ENCODE data around the gene GOLGA5. TPM values are rescaled to one million over a fixed set of nuclear protein-coding genes. Genes with fewer than 3 reads are reported as not detected.

Gene GOLGA5
- total RNA-seq, 4 donors from 2014 or later: 27.0 to 34.8 (median 33.8) TPM

DNA sequence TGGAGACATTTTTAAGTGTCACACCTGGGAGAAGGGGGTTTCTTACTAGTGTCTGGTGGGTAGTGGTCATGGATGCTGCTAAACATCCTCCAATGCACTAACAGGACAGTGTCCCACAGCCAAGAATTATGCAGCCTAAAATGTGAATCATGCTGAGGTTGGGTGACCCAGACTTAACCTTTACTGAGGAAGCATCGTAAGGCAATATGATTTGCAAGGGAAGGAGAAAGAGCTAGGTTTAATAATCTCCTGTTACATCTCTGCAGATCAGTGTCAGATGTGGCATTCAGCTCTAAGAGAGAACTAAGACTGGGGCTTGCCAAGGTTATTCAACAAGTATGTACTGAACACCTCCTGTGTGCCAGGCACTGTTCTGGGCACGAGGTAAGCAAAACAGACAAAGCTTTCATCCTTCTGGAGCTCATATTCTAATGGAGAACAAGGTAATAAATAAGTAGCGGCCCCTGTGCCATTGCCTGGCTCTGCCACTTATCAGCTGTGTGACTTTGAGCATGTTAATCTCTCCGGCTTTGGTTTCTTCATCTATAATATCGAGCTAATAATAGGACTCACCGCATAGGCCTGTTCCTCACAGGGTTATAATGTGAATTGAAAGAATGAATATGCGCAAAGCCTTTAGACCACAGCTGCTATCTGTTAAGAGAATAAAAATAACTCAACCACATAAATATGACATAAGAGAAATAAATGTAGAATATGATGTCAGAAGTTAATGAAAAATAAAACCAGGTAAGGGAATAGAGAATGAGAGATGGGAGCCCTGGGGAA lies 13.5 kb upstream of the GOLGA5 start:
- ATAC-seq: no peak
- in situ Hi-C loops (cut with MboI; ENCODE audit: low sequenced_read_pairs in 4 of 4): loop anchor here (5.0 to 25.0 kb wide), 3 partner anchors 63 to 668 kb away; partner anchors contain the start of genes ATXN3 (in 1 of the 4), CPSF2 (in 1 of the 4) and NDUFB1 (in 1 of the 4)

DNA sequence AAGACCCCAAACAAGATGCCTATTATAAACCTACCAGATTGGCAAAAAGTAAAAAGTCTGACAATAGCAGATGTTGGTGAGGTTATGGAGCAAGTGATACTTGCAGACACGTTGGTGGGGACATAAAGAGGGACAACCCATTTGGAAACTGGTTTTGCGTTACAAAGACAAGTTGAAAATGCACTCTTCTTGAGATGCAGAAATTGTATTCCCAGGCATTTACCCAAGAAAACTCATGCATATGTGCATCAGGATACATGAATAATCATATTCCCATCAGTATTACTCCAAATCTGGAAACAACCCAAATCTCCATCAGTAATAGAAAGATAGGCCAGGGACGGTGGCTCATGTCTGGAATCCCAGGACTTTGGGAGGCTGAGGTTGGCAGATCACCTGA lies 12.8 kb upstream of the GOLGA5 start:
- peaks cover 0 to 12% of the 10 kb centered on the region in 2 donors for H3K4me1 ChIP-seq
- DNase-seq: no peak
- H3K9me3 ChIP-seq: no peaks in the 10 kb centered on the region
- H3K4me3 ChIP-seq: no peak overlapping the region
- no peaks in the 10 kb centered on the region for H3K36me3 ChIP-seq
- TF ChIP-seq, protein P1, sequence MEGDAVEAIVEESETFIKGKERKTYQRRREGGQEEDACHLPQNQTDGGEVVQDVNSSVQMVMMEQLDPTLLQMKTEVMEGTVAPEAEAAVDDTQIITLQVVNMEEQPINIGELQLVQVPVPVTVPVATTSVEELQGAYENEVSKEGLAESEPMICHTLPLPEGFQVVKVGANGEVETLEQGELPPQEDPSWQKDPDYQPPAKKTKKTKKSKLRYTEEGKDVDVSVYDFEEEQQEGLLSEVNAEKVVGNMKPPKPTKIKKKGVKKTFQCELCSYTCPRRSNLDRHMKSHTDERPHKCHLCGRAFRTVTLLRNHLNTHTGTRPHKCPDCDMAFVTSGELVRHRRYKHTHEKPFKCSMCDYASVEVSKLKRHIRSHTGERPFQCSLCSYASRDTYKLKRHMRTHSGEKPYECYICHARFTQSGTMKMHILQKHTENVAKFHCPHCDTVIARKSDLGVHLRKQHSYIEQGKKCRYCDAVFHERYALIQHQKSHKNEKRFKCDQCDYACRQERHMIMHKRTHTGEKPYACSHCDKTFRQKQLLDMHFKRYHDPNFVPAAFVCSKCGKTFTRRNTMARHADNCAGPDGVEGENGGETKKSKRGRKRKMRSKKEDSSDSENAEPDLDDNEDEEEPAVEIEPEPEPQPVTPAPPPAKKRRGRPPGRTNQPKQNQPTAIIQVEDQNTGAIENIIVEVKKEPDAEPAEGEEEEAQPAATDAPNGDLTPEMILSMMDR (IDR thresholded peaks at IDR 0.05 in 4 of 5, conservative IDR thresholded peaks at IDR 0.05 in 1 of 5): no peak
- no peak for TF ChIP-seq POLR2A (IDR thresholded peaks at IDR 0.05)
- in situ Hi-C loops (cut with MboI; ENCODE audit: low sequenced_read_pairs in 4 of 4): loop anchor here (5.0 to 25.0 kb wide), 3 partner anchors 64 to 669 kb away; partner anchors contain the start of genes ATXN3 (in 1 of the 4), CPSF2 (in 1 of the 4) and NDUFB1 (in 1 of the 4)
- no peak for ATAC-seq
- H3K27ac ChIP-seq: no peak overlapping the region
- no peaks in the 10 kb centered on the region for H3K27me3 ChIP-seq
- intact Hi-C loops (cut with DNase I; ENCODE audit: low total_unique reads): no loop called here

More for the DNA sequence above, 13.5 kb upstream of the GOLGA5 start:
- no peak for DNase-seq
- TF ChIP-seq, protein P1 (IDR thresholded peaks at IDR 0.05 in 4 of 5, conservative IDR thresholded peaks at IDR 0.05 in 1 of 5): no peak
- intact Hi-C loops (cut with DNase I; ENCODE audit: low total_unique reads): no loop called here
- H3K27me3 ChIP-seq: no peaks in the 10 kb centered on the region
- H3K9me3 ChIP-seq: no peaks in the 10 kb centered on the region
- no peak overlapping the region for H3K4me3 ChIP-seq
- no peaks in the 10 kb centered on the region for H3K36me3 ChIP-seq
- H3K27ac ChIP-seq: no peak overlapping the region
- H3K4me1 ChIP-seq: peaks cover 0 to 12% of the 10 kb centered on the region in 2 donors

DNA sequence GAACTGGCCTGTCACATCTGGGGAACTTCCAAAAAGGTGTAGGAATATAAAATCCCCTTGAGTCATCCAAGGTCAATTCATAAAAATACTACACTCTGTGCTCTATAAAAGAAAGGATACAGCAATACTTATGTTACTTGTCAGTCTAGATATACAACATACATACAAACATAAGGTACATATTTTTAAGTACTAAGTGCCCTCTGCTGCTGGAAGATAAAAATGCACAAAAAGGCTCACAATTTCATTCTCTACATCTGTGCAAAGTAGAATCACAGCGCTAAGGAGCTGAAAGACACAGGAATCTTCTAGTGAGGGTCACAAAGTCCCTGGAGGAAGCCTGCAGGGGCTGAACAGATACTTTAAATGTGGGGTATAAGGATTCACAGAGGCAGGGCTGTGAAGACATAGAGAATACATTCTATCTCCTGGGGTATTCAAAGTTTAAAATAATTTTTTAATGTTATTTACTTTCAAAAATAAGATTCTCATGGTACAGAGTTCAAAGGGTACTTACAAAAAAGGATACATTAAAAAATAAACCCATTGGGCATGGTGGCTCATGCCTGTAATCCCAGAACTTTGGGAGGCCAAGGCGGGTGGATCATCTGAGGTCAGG lies 10.2 kb upstream of the GOLGA5 start:
- intact Hi-C loops (cut with DNase I; ENCODE audit: low total_unique reads): loop anchor here (1.0 kb wide), 1 partner anchor 70 kb away; no protein-coding TSS in a partner anchor
- TF ChIP-seq, protein P1 (IDR thresholded peaks at IDR 0.05 in 4 of 5, conservative IDR thresholded peaks at IDR 0.05 in 1 of 5): peak; percentile 18 to 54 (median 50)
- no peak for TF ChIP-seq POLR2A (IDR thresholded peaks at IDR 0.05)
- in situ Hi-C loops (cut with MboI; ENCODE audit: low sequenced_read_pairs in 4 of 4): loop anchor here (5.0 to 25.0 kb wide), 3 partner anchors 67 to 672 kb away; partner anchors contain the start of genes ATXN3 (in 1 of the 4), CPSF2 (in 1 of the 4) and NDUFB1 (in 1 of the 4)
- DNase-seq: no peak
- Histone ChIP-seq H3K4me1 (peaks cover 0 to 12% of the 10 kb centered on the region in 2 donors), H3K27ac (no peak overlapping the region), H3K9me3 (peaks cover 0 to 4% (median 0%) of the 10 kb centered on the region in 3 donors), H3K4me3 (no peak overlapping the region), H3K27me3 (no peaks in the 10 kb centered on the region), H3K36me3 (no peaks in the 10 kb centered on the region)
- ATAC-seq: peak; percentile 52 to 81

DNA sequence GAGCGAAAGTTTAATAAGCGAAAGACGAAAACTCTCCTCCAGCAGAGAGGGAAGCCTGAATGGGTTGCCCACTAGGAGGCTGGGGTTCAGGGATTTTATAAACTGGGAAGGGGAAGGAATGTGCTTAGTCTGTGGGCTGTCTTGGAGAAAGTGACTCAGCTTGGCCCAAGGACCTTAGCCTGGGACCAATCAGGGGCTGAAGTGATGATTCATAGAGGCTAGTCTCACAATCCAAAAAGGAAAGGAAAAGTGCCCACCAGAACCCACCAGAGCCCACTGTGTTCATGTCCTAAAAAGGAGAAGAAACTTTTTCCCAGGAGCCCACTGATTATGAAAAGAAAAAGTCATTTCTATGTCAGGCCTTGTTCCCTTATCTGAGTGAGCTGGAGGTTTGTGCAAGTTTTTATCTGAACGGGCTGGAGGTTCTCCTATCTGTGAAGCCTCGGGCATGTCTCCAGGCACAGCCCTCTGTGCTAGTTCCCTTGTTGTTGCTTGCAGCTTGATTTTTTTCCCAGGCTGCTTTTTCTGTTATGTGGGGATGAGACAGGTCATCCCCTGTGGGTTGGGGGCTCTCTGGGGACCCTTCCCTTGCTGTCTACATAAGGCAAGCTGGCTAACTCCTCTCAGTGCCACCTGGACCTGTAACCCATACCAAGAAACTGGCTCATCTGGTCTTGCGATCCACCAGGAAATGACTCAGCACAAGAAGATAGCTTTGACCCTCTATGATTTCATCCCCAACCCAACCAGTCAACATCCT lies 8.3 kb upstream of the GOLGA5 start:
- H3K4me3 ChIP-seq: no peak overlapping the region
- H3K36me3 ChIP-seq: no peaks in the 10 kb centered on the region
- no peak for TF ChIP-seq POLR2A (IDR thresholded peaks at IDR 0.05)
- TF ChIP-seq, protein P1 (IDR thresholded peaks at IDR 0.05 in 4 of 5, conservative IDR thresholded peaks at IDR 0.05 in 1 of 5): no peak
- in situ Hi-C loops (cut with MboI; ENCODE audit: low sequenced_read_pairs in 4 of 4): loop anchor here in 2 of 4 donors (10.0 to 25.0 kb wide), 2 partner anchors 71 to 674 kb away; partner anchors contain the start of genes ATXN3 (in 1 of the 2), CPSF2 (in 1 of the 2) and NDUFB1 (in 1 of the 2)
- ATAC-seq (no peak), DNase-seq (no peak)
- H3K27ac ChIP-seq: no peak overlapping the region
- intact Hi-C loops (cut with DNase I; ENCODE audit: low total_unique reads): no loop called here
- H3K9me3 ChIP-seq: peaks cover 0 to 4% (median 0%) of the 10 kb centered on the region in 3 donors
- H3K27me3 ChIP-seq: no peaks in the 10 kb centered on the region
- peaks cover 0 to 6% of the 10 kb centered on the region in 2 donors for H3K4me1 ChIP-seq
